GM23248 (cell line): Measurements from ENCODE around the gene NCAN. TPM values are rescaled to one million over a fixed set of nuclear protein-coding genes. Genes with fewer than 3 reads are reported as not detected.

Source experiments
- DNase-seq: peaks from one replicate; pipeline ENCODE4 v3.0.0-alpha.2; 2015
- H2AFZ ChIP-seq: fragments of 200-600 bp; sonication (generic); 2 replicates; pipeline ENCODE4 v1.6.1; 2016; ENCODE audit warnings: antibody characterized with exemption
- H3F3A ChIP-seq: fragments of 200-600 bp; sonication (generic); 2 replicates; pipeline ENCODE4 v1.6.1; 2016; ENCODE audit warnings: mild to moderate bottlenecking, antibody characterized with exemption, mixed run types; ENCODE audit not compliant: insufficient read depth
- H3K27ac ChIP-seq: fragments of 200-600 bp; sonication (generic); 2 replicates; pipeline ENCODE4 v1.5.1; 2016; ENCODE audit warnings: mild to moderate bottlenecking
- H3K27me3 ChIP-seq: fragments of 200-600 bp; sonication (generic); replicated peaks from 2 replicates; pipeline ENCODE4 v1.6.1; 2016; ENCODE audit warnings: mild to moderate bottlenecking; ENCODE audit not compliant: insufficient read depth
- H3K36me3 ChIP-seq: fragments of 200-600 bp; sonication (generic); 2 replicates; pipeline ENCODE4 v1.6.1; 2016; ENCODE audit warnings: low read depth, mild to moderate bottlenecking
- H3K4me1 ChIP-seq: fragments of 200-600 bp; sonication (generic); 2 replicates; pipeline ENCODE4 v1.6.1; 2016; ENCODE audit warnings: mild to moderate bottlenecking; ENCODE audit not compliant: insufficient read depth
- H3K4me2 ChIP-seq: fragments of 200-600 bp; sonication (generic); one replicate; pipeline ENCODE4 v1.6.1; 2016; ENCODE audit warnings: mild to moderate bottlenecking; ENCODE audit not compliant: unreplicated experiment
- H3K4me3 ChIP-seq: fragments of 200-600 bp; sonication (generic); 2 replicates; pipeline ENCODE4 v1.5.1; 2016; ENCODE audit warnings: mild to moderate bottlenecking
- H3K79me2 ChIP-seq: fragments of 200-600 bp; sonication (generic); 2 replicates; pipeline ENCODE4 v1.6.1; 2016; ENCODE audit warnings: mild to moderate bottlenecking; ENCODE audit not compliant: insufficient read depth
- H3K9ac ChIP-seq: fragments of 200-600 bp; sonication (generic); 2 replicates; pipeline ENCODE4 v1.6.1; 2016; ENCODE audit warnings: mild to moderate bottlenecking
- H3K9me2 ChIP-seq: fragments of 200-600 bp; sonication (generic); 2 replicates; pipeline ENCODE4 v1.6.1; 2016; ENCODE audit warnings: mixed run types, mild to moderate bottlenecking, moderate library complexity; ENCODE audit not compliant: insufficient read depth
- H3K9me3 ChIP-seq: fragments of 200-600 bp; sonication (generic); one replicate; pipeline ENCODE4 v1.6.1; 2017; ENCODE audit warnings: low read depth
- H4K20me1 ChIP-seq: fragments of 200-600 bp; sonication (generic); 2 replicates; pipeline ENCODE4 v1.6.0; 2016; ENCODE audit not compliant: insufficient read depth
- EZH2 ChIP-seq: fragments of 200-600 bp; sonication (generic); IDR thresholded peaks from 2 replicates; pipeline ENCODE4 v1.6.1; 2018; ENCODE audit warnings: antibody characterized with exemption, mild to moderate bottlenecking; ENCODE audit not compliant: insufficient read depth, poor library complexity, severe bottlenecking
- EZH2phosphoT487 ChIP-seq: fragments of 200-600 bp; sonication (generic); IDR thresholded peaks from 2 replicates; pipeline ENCODE4 v1.6.1; 2018; ENCODE audit warnings: antibody characterized with exemption, moderate library complexity, mild to moderate bottlenecking, low read depth; ENCODE audit not compliant: insufficient read depth
- WGBS, 2 experiments: methylation state at CpG; one replicate each; pipeline ENCODE4 v1.1.6; 2015 to 2017; ENCODE audit warnings: low lambda C conversion rate in 2 of 2, low coverage in 1 of 2; ENCODE audit errors: missing lambda C conversion rate in 2 of 2; 5-methylcytosine and 5-hydroxymethylcytosine counted together
- in situ Hi-C: fragments of 300-500 bp; cut with MboI; formaldehyde crosslinking; loops from 2 replicates; pipeline ENCODE4 v1.15.0; 2020
- polyA plus RNA-seq: library from polyadenylated mRNA; unstranded; fragments of >200 nt; fragmentation: Nextera tagmentation; extraction: Ambion mirVana; gene quantifications from 2 replicates; pipeline ENCODE4 v1.2.1, GENCODE V29; 2016
- total RNA-seq: library from RNA; depleted of rRNA; stranded (reverse); fragments of >200 nt; shearing (Covaris generic); gene quantifications from 2 replicates; pipeline ENCODE4 v1.2.3, GENCODE V29; 2014

NCAN gene
- total and polyA plus RNA-seq, 2 experiments from 2014 or later, result not detected

DNA sequence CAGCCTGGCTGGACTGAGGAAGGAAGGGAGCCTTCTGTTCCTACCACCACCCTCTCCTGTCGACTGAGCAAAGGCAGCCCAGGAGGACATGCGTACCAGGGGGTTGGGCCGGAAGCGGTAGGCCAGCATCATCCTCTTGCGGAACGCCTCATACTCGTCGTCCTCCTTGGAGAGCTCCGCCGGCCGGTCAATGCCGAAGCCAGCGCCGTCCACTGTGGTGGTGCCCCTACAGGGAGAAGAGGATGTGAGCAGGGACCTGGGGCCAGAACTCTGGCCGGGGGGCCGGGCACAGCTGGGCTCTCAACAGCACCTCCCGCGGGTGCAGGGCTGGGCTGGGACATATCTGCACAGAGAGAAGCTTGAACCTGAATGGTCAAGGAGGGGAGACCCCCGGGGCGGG lies 65.1 kb downstream of the NCAN start:
- DNase-seq, result no peak
- H3K36me3 ChIP-seq, result no peaks in the 10 kb centered on the region
- TF ChIP-seq EZH2, result no peak
- no peak for TF ChIP-seq EZH2phosphoT487
- no peaks in the 10 kb centered on the region for H4K20me1 ChIP-seq
- WGBS, 2 experiments, result 95 to 100% methylated on average over 11 to 19 of the region's 20 CpGs
- no peak overlapping the region for H3K27ac ChIP-seq
- no peaks in the 10 kb centered on the region for H3K79me2 ChIP-seq
- H3K9me2 ChIP-seq, result no peaks in the 10 kb centered on the region
- H3K27me3 ChIP-seq, result no peaks in the 10 kb centered on the region
- H3K4me1 ChIP-seq, result no peaks in the 10 kb centered on the region
- H3K4me2 ChIP-seq, result no peak overlapping the region
- H3K9me3 ChIP-seq, result no peaks in the 10 kb centered on the region
- H2AFZ ChIP-seq, result no peak overlapping the region
- H3K4me3 ChIP-seq, result no peak overlapping the region
- H3K9ac ChIP-seq, result no peak overlapping the region
- H3F3A ChIP-seq, result no peaks in the 10 kb centered on the region
- in situ Hi-C loops, result no loop called here

DNA sequence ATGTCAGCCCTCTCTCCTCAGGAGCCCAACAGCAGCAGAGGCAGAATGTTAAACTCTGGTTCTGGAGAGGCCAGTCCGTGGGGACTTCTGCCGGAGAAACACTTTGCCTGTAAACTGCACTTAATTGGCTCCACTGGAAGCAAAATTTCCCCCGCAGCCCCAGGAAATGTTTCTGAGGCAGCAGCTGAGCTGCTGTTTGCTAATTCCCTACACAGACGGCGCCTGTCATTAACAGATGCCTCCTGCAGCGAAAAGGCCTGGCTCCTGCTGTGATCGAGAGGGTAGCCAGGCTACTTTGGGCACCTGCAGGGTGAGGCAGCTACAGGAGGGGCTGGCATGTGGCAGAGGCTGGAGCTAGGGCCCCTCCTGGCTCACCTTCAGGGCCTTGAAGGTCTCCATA lies 66.6 kb downstream of the NCAN start:
- Histone ChIP-seq H4K20me1 (no peaks in the 10 kb centered on the region), H3K9ac (no peak overlapping the region), H3K4me1 (no peaks in the 10 kb centered on the region), H3F3A (no peaks in the 10 kb centered on the region), H2AFZ (no peak overlapping the region), H3K27ac (no peak overlapping the region), H3K27me3 (no peaks in the 10 kb centered on the region), H3K9me3 (no peaks in the 10 kb centered on the region), H3K79me2 (no peaks in the 10 kb centered on the region), H3K4me3 (no peak overlapping the region), H3K4me2 (no peak overlapping the region), H3K36me3 (no peaks in the 10 kb centered on the region), H3K9me2 (no peaks in the 10 kb centered on the region)
- in situ Hi-C loops, result no loop called here
- no peak for DNase-seq
- TF ChIP-seq EZH2phosphoT487, result no peak
- TF ChIP-seq EZH2, result no peak
- whole genome bisulfite sequencing, 2 experiments, result 97 to 98% methylated on average over 7 of the region's 7 CpGs

DNA sequence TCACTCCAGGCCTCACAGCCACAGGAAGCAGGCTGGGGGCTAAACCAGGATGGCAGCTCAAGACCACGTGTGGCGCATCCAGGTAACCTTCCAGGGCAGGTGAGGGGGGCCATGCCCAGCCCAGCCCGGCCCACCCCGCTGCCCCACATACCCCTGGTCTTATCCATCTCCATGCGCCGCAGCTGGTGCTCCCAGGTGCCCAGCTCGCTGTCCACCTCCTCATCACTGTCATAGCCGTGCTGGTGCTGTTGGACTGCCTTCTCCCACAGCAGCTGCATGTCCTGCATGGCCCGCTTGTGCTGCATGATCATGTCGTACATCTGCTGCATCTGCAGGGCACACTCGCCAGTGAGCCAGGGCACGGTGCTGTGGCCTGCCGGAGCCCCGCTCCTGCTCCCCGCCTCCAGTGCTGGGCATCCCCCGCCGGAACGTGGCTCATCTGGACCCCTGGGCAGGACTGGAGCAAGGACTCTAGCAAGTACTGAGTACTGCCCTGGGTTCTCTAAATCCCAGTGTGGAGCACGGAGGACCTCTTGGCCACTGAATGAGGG lies 67.4 kb downstream of the NCAN start:
- Histone ChIP-seq H3K9me2 (no peaks in the 10 kb centered on the region), H3K4me2 (no peak overlapping the region), H3K9me3 (no peaks in the 10 kb centered on the region), H4K20me1 (no peaks in the 10 kb centered on the region), H3K79me2 (no peaks in the 10 kb centered on the region), H3K4me3 (no peak overlapping the region), H3K27me3 (no peaks in the 10 kb centered on the region), H3K9ac (no peak overlapping the region), H3K27ac (no peak overlapping the region), H2AFZ (no peak overlapping the region), H3K4me1 (no peaks in the 10 kb centered on the region), H3F3A (no peaks in the 10 kb centered on the region), H3K36me3 (0 out of 2 replicates have a peak, but pooled peaks cover 3% of the 10 kb centered on the region)
- no peak for DNase-seq
- TF ChIP-seq EZH2phosphoT487, result no peak
- no peak for TF ChIP-seq EZH2
- in situ Hi-C loops, result no loop called here
- 91 to 94% methylated on average over 18 to 19 of the region's 19 CpGs for WGBS, 2 experiments

DNA sequence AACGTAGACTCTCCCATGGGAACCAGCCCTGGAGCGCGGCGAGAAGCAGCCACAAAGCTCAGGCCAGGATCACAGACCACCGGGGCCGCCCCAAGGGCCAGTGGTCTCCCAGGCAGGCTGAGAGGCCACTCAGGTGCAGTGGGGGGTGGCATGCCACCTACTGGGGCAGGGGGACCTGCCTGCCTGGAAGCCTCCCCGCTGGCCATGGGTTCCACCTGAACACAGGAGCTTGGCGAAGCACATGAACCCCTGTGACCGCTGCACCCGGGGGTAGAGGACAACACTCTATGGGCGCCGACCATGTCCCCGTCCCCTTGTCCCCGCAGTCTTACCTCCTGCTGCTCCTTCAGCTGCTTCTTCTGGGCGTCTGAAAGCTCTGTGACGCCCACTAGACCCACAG lies 68.1 kb downstream of the NCAN start:
- WGBS, 2 experiments, result 83 to 86% methylated on average over 14 to 16 of the region's 16 CpGs
- H3K9me3 ChIP-seq, result no peaks in the 10 kb centered on the region
- H4K20me1 ChIP-seq, result no peaks in the 10 kb centered on the region
- H2AFZ ChIP-seq, result no peak overlapping the region
- no peak overlapping the region for H3K27ac ChIP-seq
- H3K4me2 ChIP-seq, result no peak overlapping the region
- in situ Hi-C loops, result no loop called here
- no peaks in the 10 kb centered on the region for H3K4me1 ChIP-seq
- H3F3A ChIP-seq, result no peaks in the 10 kb centered on the region
- no peaks in the 10 kb centered on the region for H3K9me2 ChIP-seq
- H3K36me3 ChIP-seq, result peaks cover 7% of the 10 kb centered on the region; the same call in 1 of the 2 replicates
- TF ChIP-seq EZH2phosphoT487 (no peak), EZH2 (no peak)
- no peak overlapping the region for H3K4me3 ChIP-seq
- DNase-seq, result no peak
- no peaks in the 10 kb centered on the region for H3K79me2 ChIP-seq
- H3K9ac ChIP-seq, result no peak overlapping the region
- H3K27me3 ChIP-seq, result no peaks in the 10 kb centered on the region

GRCh38 chr19:19280561-19280960 lies 68.8 kb downstream of the NCAN start:
- H2AFZ ChIP-seq, result no peak overlapping the region
- WGBS, 2 experiments, result 67 to 69% methylated on average over 16 of the region's 16 CpGs
- H4K20me1 ChIP-seq, result no peaks in the 10 kb centered on the region
- H3K9me2 ChIP-seq, result no peaks in the 10 kb centered on the region
- H3K27me3 ChIP-seq, result no peaks in the 10 kb centered on the region
- no peak overlapping the region for H3K4me2 ChIP-seq
- no peaks in the 10 kb centered on the region for H3K9me3 ChIP-seq
- no peak overlapping the region for H3K27ac ChIP-seq
- H3K4me3 ChIP-seq, result no peak overlapping the region
- peaks cover 7% of the 10 kb centered on the region; the same call in 1 of the 2 replicates for H3K36me3 ChIP-seq
- H3K79me2 ChIP-seq, result no peaks in the 10 kb centered on the region
- no peak for TF ChIP-seq EZH2phosphoT487
- no peak for TF ChIP-seq EZH2
- peak; percentile 58 for DNase-seq
- no peaks in the 10 kb centered on the region for H3K4me1 ChIP-seq
- no peak overlapping the region for H3K9ac ChIP-seq
- H3F3A ChIP-seq, result no peaks in the 10 kb centered on the region
- in situ Hi-C loops, result no loop called here
